Measurements from ENCODE around the gene PLXNA4.

DNA sequence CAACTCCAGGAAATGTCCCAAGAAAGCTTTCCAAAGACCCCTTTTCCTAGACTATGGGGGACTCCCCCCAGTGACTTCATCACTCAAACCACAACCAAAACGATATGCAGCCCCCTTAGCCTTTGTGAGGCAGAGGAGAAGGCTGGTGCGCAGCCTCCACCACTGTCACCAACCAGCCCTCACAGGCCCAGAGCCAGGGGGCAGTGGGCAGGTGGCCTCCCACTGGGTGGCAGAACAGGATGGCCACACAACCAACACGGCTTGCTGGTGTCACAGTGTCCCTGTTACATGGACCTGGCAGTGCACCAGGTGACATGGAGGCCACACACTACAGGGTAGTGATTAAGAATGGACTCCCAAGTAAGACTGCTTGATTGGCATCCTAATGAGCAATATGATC is 172.0 kb downstream of the PLXNA4 start:
- TF ChIP-seq POLR2AphosphoS5 (IDR thresholded peaks at IDR 0.05; ENCODE audit: low read depth) (no peak), CREB1 (CRISPR knock-in tag; IDR thresholded peaks at IDR 0.05; ENCODE audit: low read depth) (no peak), EZH2 (IDR thresholded peaks at IDR 0.05; ENCODE audit: low read depth, unreplicated experiment) (no peak), EZH2phosphoT487 (IDR thresholded peaks at IDR 0.05; ENCODE audit: unreplicated experiment) (no peak), NANOG (IDR thresholded peaks at IDR 0.05; ENCODE audit: borderline replicate concordance) (no peak), JUNB (IDR thresholded peaks at IDR 0.05; ENCODE audit: unreplicated experiment) (no peak)
- TF ChIP-seq, protein P1, sequence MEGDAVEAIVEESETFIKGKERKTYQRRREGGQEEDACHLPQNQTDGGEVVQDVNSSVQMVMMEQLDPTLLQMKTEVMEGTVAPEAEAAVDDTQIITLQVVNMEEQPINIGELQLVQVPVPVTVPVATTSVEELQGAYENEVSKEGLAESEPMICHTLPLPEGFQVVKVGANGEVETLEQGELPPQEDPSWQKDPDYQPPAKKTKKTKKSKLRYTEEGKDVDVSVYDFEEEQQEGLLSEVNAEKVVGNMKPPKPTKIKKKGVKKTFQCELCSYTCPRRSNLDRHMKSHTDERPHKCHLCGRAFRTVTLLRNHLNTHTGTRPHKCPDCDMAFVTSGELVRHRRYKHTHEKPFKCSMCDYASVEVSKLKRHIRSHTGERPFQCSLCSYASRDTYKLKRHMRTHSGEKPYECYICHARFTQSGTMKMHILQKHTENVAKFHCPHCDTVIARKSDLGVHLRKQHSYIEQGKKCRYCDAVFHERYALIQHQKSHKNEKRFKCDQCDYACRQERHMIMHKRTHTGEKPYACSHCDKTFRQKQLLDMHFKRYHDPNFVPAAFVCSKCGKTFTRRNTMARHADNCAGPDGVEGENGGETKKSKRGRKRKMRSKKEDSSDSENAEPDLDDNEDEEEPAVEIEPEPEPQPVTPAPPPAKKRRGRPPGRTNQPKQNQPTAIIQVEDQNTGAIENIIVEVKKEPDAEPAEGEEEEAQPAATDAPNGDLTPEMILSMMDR (conservative IDR thresholded peaks at IDR 0.05; ENCODE audit: low read depth in 2 of 2), result no peak
- TF ChIP-seq, protein P2, sequence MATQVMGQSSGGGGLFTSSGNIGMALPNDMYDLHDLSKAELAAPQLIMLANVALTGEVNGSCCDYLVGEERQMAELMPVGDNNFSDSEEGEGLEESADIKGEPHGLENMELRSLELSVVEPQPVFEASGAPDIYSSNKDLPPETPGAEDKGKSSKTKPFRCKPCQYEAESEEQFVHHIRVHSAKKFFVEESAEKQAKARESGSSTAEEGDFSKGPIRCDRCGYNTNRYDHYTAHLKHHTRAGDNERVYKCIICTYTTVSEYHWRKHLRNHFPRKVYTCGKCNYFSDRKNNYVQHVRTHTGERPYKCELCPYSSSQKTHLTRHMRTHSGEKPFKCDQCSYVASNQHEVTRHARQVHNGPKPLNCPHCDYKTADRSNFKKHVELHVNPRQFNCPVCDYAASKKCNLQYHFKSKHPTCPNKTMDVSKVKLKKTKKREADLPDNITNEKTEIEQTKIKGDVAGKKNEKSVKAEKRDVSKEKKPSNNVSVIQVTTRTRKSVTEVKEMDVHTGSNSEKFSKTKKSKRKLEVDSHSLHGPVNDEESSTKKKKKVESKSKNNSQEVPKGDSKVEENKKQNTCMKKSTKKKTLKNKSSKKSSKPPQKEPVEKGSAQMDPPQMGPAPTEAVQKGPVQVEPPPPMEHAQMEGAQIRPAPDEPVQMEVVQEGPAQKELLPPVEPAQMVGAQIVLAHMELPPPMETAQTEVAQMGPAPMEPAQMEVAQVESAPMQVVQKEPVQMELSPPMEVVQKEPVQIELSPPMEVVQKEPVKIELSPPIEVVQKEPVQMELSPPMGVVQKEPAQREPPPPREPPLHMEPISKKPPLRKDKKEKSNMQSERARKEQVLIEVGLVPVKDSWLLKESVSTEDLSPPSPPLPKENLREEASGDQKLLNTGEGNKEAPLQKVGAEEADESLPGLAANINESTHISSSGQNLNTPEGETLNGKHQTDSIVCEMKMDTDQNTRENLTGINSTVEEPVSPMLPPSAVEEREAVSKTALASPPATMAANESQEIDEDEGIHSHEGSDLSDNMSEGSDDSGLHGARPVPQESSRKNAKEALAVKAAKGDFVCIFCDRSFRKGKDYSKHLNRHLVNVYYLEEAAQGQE (IDR thresholded peaks at IDR 0.05; ENCODE audit: unreplicated experiment), result no peak
- TF ChIP-seq, protein P3, sequence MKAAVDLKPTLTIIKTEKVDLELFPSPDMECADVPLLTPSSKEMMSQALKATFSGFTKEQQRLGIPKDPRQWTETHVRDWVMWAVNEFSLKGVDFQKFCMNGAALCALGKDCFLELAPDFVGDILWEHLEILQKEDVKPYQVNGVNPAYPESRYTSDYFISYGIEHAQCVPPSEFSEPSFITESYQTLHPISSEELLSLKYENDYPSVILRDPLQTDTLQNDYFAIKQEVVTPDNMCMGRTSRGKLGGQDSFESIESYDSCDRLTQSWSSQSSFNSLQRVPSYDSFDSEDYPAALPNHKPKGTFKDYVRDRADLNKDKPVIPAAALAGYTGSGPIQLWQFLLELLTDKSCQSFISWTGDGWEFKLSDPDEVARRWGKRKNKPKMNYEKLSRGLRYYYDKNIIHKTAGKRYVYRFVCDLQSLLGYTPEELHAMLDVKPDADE (IDR thresholded peaks at IDR 0.05), result no peak

All from GM23338 (cell line).